ENCODE data around the gene ABLIM2. TPM values are rescaled to one million over a fixed set of nuclear protein-coding genes. Genes with fewer than 3 reads are reported as not detected.

ABLIM2 gene
- polyA plus RNA-seq, 1 donor from 2014 or later = 1.3 TPM

DNA sequence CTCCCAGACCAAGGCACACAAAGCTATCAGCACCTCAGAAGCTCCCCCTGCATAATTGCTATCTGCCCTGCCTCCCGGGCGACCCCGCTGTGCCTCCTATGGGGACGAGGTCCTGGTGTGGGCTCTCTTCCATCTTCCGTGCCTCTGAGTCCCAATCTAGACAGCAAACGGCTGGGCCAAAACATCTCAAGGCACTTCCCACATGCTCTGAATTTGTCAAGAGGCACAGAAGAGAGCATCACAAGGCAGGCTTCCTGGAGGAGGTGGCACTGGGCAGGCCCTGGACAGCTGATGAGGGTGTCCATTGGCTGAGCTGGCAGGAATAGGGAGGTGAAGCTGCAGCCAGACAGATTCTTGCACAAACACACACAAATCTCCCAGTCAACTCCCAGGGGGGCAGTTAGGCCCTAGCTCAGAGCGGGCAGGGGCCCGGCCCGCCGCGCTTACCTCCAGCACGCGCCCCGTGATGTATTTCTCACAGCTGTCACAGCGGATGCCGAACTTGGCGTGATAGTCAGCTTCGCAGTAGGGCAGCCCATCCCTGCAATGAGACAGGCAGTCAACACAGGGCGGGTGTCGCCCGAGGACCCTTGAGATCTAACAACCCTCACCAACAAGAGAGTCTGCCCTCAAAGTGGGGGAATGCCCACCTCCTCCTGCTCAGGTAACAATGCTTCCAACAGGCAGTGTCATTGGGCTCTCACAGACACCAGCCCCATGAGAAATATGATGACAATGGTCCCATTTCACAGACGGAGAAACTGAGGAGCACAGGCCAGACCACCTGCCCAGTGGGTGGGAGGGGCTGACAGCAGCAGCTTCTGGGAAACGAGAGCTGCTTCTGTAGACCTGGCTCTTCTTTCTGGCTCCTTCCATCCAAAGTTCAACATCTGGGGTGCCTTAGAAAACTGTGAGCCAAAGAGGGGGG is 81.2 kb downstream of the ABLIM2 start:
- Mint-ChIP-seq H3K27ac (no peak overlapping the region), H3K4me3 (no peak overlapping the region), H3K36me3 (no peaks in the 10 kb centered on the region), H3K4me1 (peaks cover 0 to 6% (median 5%) of the 10 kb centered on the region in 3 donors), H3K9me3 (no peaks in the 10 kb centered on the region), H3K27me3 (peaks cover 10% of the 10 kb centered on the region)

DNA sequence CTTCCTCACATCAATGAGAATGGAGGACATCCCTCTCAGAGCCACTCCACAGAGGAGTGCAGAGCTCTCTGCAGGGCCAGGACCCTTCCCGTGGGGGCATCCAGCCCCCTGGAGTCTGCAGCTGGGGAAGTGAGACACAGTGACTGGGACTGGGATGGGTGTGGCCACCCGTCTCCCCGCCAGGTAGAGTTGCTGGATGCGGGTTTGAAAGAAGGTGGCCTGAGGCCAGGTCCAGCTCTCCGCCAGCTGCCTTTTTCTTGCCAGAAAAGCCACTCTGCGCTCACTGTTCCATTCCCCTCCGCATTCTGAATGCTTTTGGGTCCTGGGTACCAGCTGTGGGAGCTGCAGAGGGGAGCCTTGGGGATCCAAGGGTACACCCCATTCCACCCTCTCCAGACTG is 82.6 kb downstream of the ABLIM2 start:
- H3K36me3 Mint-ChIP-seq = no peaks in the 10 kb centered on the region
- no peak overlapping the region for H3K4me3 Mint-ChIP-seq
- peaks cover 0 to 5% (median 3%) of the 10 kb centered on the region in 3 donors for H3K4me1 Mint-ChIP-seq
- H3K27ac Mint-ChIP-seq = no peak overlapping the region
- H3K27me3 Mint-ChIP-seq = peaks cover 12% of the 10 kb centered on the region
- no peaks in the 10 kb centered on the region for H3K9me3 Mint-ChIP-seq

DNA sequence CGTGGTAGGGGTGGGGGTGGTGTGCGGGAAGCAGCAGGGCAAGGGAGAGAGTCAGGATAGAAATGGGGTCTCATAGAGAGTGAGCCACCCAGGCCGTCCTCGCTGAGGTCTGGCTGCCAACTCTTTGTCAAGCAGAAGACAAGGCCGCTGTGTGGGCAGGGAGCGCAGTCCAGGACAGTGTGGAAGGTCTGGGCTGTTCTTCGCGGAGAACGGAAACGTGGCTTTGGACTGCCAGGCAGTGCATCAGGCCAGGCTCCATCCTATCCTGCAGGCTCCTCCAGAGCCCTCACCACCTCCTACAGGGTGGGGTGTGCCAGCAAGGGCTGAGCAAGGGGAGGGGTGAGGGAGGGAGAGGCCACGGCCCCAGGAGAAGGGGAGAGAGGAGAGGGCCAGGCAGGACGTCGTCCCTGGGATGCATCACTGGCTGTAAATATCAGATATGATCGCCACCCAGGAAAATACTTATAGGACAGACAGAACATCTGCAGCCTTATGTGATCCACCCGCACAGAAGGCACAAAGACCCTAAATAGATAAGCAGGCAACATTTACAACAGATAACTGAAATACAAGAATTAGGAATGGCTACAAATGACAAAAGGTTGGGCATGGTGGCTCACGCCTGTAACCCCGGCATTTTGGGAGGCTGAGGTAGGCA is 85.3 kb downstream of the ABLIM2 start:
- peaks cover 0 to 3% (median 0%) of the 10 kb centered on the region in 3 donors for H3K4me1 Mint-ChIP-seq
- no peak overlapping the region for H3K4me3 Mint-ChIP-seq
- peaks cover 11% of the 10 kb centered on the region for H3K27me3 Mint-ChIP-seq
- no peak overlapping the region for H3K27ac Mint-ChIP-seq
- no peaks in the 10 kb centered on the region for H3K9me3 Mint-ChIP-seq
- no peaks in the 10 kb centered on the region for H3K36me3 Mint-ChIP-seq

DNA sequence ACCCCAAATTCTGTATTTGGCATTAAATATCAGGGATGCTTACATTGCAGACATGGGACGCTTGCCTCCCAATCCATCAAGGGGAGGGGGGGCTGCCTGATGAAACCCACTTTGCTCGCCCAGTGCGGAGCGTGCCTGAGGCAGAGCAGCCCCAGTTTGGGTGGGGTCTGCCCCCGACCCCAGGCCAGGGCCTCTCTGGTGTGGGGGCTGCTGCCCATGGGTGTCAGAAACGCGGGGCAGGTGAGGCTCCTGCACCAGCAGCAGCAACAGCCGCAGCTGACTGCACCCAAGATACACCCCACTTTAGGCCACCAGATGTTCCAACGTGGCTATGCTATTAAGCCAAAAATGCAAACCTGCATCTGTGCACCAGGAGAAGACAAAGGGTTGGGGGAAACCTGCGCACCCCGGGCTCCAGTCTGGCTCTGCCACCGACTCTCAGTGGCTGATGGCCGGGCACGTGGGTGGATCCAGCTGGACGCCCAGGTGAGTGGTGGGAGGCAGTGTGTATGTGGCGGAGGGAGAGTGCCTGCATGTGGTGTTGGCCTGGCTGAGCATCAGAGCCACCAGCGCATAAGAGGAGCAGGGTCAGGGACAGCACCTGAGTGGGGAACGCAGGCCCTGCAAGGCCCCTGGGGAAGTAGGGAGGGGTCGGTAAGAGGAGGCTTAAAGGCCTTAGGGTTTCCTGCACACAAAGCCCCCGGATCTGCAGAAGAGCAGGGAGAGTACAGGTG is 86.2 kb downstream of the ABLIM2 start:
- Mint-ChIP-seq H3K4me3 (no peak overlapping the region), H3K4me1 (peaks cover 0 to 3% (median 0%) of the 10 kb centered on the region in 3 donors), H3K9me3 (no peaks in the 10 kb centered on the region), H3K36me3 (no peaks in the 10 kb centered on the region), H3K27ac (no peak overlapping the region), H3K27me3 (peaks cover 11% of the 10 kb centered on the region)

DNA sequence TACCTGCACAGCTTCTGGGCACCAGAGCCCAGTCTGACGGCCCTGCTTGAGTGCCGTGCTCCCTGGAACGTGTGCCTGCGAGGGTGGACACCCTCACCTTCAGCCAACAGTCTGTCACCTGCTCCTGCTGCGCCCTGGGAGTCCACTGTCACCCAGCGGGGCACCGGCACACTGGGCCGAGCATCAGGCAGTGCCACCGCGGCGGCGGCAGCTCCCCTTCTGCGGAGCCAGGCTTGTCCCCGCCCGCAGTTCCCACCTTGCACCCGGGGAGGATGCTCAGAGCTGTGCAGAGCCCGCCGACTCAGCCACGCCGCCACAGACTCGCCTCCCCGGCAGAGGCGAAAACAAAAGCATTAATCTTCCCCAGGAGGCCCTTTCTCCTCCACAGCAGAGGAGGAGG is 86.8 kb downstream of the ABLIM2 start:
- H3K36me3 Mint-ChIP-seq = no peaks in the 10 kb centered on the region

DNA sequence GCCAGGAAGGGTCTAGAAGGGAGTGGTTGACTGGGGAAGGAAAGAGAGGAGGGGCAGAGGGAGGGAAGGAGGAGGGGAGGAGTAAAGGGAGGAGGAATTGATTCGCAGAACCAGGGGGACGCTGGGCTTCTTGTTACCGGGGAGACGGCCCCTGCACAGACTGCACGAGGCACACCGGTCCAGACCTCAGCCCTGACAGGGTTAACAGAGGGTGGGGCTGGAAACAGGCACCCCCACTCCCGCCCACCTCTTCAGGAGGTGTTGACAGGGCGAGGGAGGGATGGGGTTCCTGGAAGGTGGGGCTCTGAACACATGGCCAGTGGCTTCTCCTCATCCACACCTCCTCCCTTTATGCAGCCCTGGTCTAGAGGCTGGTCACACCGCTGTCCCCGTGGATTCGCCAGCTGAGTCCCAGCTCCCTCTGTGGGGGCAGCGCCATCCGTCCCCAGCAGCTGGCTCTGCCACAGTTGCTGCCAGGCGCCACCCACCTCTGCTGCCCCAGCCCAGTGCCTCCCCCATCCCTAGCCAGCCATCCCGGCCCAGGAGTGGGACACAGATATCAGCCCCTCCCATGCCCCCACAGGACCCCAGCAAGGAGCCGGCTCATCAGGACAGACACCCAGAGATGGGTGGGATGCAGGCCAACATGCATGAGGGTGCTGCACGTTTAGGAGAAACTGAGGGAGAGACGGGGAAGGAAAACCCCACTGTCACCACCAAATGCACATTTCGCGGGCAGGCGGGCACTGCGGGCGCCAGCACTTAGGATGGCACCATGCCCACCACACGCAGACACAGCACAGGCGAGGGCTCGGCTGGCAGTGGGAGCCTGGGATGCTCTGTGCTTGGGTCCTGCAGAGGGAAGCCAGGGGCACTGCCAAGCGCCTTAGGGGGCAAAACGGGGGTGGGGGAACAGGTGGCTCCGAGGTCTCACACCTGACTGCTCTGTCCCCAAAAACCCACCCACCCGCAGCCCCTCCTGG is 87.6 kb downstream of the ABLIM2 start:
- H3K27me3 Mint-ChIP-seq = peaks cover 11% of the 10 kb centered on the region
- no peaks in the 10 kb centered on the region for H3K36me3 Mint-ChIP-seq
- H3K27ac Mint-ChIP-seq = no peak overlapping the region
- H3K4me1 Mint-ChIP-seq = peaks cover 0 to 5% (median 0%) of the 10 kb centered on the region in 3 donors
- H3K4me3 Mint-ChIP-seq = no peak overlapping the region
- H3K9me3 Mint-ChIP-seq = no peaks in the 10 kb centered on the region

More for the DNA sequence above, 86.8 kb downstream of the ABLIM2 start:
- no peaks in the 10 kb centered on the region for H3K9me3 Mint-ChIP-seq
- peaks cover 11% of the 10 kb centered on the region for H3K27me3 Mint-ChIP-seq
- no peak overlapping the region for H3K27ac Mint-ChIP-seq
- H3K4me1 Mint-ChIP-seq = peaks cover 0 to 5% (median 0%) of the 10 kb centered on the region in 3 donors
- no peak overlapping the region for H3K4me3 Mint-ChIP-seq

DNA sequence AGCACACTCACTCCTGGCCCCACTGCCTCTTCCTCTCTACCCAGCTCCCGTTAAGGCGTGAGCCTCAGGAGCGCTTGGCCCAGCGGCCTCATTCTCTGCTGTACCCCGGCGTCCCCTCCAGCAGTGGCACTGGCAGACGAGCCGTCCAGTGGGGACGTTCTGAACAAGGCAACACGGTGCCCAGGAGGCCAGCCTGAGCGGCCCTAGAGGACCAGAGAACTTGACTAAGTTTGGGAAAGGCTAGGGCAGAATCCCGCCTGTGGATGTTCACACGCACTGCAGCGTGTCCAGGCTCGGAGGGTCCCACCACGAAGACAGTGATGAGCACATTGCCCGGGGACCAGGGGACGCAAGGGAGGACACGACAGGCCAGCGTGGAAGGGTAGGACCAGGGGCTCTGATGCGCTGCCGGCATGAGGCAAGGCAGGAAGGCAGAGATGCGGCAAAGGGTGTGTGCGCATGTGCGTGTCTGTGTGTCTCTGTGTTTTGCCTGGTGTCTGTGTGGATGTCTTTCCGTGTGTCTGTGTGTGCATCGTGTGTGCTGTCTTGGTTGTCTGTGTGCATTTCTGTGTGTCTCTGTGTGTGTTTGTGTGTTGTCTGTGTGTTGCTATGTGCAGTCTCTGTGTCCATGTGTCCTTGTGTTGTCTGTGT is 89.4 kb downstream of the ABLIM2 start:
- Mint-ChIP-seq H3K27ac (no peak overlapping the region), H3K4me1 (peaks cover 0 to 2% (median 0%) of the 10 kb centered on the region in 3 donors), H3K4me3 (no peak overlapping the region), H3K36me3 (no peaks in the 10 kb centered on the region), H3K27me3 (peaks cover 11% of the 10 kb centered on the region), H3K9me3 (peaks cover 1 to 11% (median 3%) of the 10 kb centered on the region in 3 donors)

DNA sequence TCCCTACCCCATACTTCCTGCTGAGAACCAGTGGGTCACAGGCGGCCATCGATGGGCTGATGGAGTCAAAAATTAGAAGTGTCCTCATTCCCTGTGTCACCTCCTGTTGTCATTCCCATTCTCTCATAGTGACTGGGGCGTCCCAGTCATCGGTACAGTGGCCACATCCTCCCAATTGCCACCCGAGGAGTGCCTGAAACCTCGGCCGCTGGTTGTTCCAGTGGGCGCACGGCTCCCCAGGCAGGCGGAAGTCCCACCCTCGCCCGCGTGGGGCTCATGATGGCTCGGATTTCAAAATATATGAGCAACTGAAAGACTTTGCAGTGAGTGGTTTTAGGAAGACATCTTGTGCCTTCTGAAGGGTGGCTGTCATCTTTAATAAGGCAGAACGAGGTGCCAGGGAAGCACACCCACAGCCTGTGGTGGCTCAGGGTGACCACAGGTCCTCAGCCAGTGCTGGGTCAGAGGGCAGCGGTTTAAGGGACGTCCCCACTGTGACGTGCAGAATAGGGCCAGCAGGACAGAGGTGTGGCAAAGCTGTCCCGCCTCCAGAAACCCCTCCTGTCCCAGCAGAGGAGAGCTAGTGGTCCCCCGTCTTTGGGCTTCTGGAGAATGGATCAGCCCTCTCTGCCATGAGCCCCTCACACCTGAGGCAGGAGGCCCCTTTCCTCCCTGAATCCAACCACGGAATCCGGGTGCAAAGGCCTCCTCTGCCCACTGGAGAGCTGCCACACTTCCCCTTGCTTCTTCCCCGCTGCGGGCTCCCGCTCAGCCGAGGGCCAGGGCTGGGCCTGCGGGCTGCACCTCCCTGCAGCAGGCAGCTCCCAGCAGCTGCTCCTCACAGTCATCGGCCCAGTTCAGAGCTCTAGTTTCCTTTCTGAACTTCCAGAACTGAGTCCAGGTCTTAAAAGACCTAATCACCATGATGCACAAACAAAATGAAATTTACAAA is 90.4 kb downstream of the ABLIM2 start:
- peaks cover 0 to 2% (median 0%) of the 10 kb centered on the region in 3 donors for H3K4me1 Mint-ChIP-seq
- no peak overlapping the region for H3K4me3 Mint-ChIP-seq
- peaks cover 3 to 18% (median 9%) of the 10 kb centered on the region in 3 donors for H3K9me3 Mint-ChIP-seq
- H3K27ac Mint-ChIP-seq = no peak overlapping the region
- H3K27me3 Mint-ChIP-seq = peaks cover 11% of the 10 kb centered on the region
- H3K36me3 Mint-ChIP-seq = no peaks in the 10 kb centered on the region

DNA sequence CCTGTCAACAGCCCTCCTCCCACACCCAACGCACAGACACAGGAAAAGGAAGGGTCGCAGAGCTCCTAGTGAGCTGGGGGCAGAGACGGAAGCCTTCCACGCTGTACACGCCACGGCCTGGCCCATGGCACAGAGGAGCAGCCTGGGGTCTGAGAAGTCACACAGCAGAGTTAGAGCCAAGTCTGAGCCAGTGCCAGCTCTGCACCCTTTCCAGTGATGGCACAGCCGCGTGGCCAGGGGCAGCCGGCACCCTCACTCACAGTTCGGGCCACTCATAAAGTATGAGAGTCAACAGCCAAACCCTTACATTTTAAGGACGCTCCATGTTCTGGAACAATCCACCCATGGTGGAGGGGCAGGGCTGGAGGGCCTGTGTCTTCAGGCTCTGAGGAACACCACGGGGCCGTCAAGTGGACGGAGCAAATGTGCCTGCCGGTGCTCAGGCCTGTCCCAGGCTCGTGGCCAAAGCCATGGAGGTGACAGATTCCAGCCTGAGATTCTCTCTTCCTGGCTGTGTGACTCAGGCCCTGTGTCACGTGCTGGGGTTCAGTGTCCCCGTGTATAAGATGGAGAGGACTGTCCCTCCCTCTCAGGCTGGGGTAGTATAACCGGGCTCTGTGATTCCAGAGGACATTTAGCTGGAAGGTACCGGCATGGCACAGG is 91.2 kb downstream of the ABLIM2 start:
- H3K9me3 Mint-ChIP-seq = peaks cover 3 to 18% (median 12%) of the 10 kb centered on the region in 3 donors
- peaks cover 4% of the 10 kb centered on the region for H3K27me3 Mint-ChIP-seq
- H3K4me3 Mint-ChIP-seq = no peak overlapping the region
- peaks cover 0 to 2% (median 0%) of the 10 kb centered on the region in 3 donors for H3K4me1 Mint-ChIP-seq
- H3K36me3 Mint-ChIP-seq = no peaks in the 10 kb centered on the region
- no peak overlapping the region for H3K27ac Mint-ChIP-seq

DNA sequence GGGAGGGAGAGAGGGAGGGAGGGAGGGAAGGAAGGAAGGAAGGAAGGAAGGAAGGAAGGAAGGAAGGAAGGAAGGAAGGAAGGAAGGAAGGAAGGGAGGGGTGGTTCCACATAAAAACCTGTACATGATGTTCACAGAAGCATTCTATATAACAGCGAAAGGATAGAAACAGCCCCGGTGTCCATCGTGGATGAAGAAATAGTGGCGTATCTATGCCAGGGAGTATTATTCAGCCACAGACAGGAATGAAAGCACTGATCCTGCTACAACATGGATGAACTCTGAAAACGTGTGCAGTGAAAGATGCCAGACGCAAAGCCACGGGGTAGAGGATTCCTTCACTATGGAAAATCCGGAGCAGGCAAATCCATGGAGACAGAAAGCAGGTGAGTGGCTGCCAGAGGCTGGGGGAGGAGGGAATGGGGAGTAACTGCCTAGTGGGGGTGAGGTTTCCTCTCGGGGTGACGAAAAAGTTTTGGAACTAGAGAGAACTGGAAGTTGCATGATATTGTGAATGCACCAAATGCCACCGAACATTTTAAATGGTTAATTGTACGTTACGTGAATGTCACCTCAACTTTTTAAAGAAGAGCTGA is 92.2 kb downstream of the ABLIM2 start:
- Mint-ChIP-seq H3K9me3 (peaks cover 3 to 18% (median 12%) of the 10 kb centered on the region in 3 donors), H3K27ac (no peak overlapping the region), H3K36me3 (no peaks in the 10 kb centered on the region), H3K27me3 (peaks cover 1% of the 10 kb centered on the region), H3K4me1 (peaks cover 0 to 2% (median 0%) of the 10 kb centered on the region in 3 donors), H3K4me3 (no peak overlapping the region)

DNA sequence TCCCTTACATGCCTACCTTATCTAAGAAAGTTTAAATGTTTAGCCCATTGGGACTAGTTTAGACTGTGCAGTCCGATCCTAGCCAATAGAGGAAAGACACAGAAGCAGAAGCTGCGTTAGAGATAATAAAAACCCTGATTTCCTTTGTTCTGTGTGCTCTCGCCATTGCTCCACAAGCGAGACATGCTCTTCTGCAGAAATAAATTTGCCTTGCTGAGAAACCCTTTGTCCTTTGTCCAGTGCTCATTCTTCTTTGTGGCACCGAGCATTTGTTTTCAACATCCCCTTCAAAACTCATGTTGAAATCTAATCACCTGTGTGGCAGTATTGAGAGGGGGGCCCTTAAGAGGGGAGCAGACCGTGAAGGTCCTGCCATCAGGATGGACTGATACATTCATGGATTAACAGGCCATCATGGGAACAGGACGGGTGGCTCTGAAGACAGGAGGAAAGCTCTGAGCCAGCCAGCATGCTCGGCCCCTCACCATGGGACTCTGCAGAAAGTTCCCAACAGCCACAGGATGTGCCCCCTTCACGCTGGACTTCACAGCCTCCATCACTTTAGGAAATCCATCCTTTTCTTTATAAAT is 94.5 kb downstream of the ABLIM2 start:
- Mint-ChIP-seq H3K9me3 (peaks cover 3 to 18% (median 12%) of the 10 kb centered on the region in 3 donors), H3K36me3 (no peaks in the 10 kb centered on the region), H3K27ac (no peak overlapping the region), H3K27me3 (peaks cover 1% of the 10 kb centered on the region), H3K4me1 (peaks cover 0 to 2% (median 0%) of the 10 kb centered on the region in 3 donors), H3K4me3 (no peak overlapping the region)

DNA sequence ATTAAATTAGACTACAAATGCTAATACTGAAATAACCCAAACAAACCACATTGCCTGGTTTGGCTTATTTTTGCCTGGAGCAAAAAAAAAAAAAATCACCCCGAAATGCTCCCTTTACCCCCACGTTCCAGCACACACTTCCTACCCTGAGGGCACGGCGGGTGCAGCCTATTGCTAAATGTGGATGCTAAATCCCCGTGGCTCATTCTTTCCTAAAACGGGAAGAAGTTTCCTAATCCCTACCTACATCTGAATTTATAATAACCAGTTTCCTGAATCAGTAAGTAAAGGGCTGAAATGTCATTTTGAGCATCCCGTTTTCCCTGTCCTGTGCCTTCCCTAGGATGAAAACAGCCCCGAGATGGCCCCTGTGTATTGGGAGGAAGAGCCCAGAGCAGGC is 97.0 kb downstream of the ABLIM2 start:
- no peak overlapping the region for H3K4me3 Mint-ChIP-seq
- no peak overlapping the region for H3K27ac Mint-ChIP-seq
- no peaks in the 10 kb centered on the region for H3K4me1 Mint-ChIP-seq
- no peaks in the 10 kb centered on the region for H3K36me3 Mint-ChIP-seq
- H3K9me3 Mint-ChIP-seq = peaks cover 3 to 18% (median 12%) of the 10 kb centered on the region in 3 donors
- peaks cover 1% of the 10 kb centered on the region for H3K27me3 Mint-ChIP-seq

Measured in IgD-negative memory B cell (primary cell).